T-helper 2 cell (primary cell): ENCODE results near the gene RBM33.

Experiments
- DNase-seq, 5 experiments: peaks; one replicate each; pipeline versions ENCODE4 v3.0.0 to v3.0.0-alpha.2; 2012 to 2022

Gene RBM33

DNA sequence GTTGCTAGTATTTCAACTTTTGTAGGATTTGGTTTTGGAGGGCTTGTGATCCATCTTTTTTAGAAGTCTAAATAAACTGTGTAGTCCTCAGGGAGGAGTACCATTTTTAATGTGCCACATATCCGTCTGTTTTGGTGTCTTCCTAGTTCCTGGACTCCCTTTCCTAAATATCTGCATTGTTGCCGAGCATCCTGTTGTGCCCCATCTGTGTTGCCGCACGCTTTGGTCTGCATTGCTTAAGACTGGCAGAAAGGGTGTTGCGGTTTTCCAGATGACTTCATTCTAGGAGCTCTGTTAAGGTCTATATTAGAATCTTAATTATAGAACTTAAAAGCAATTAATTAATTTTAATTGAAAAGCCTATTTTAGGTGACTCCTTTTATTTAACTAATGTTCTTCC lies 49.4 kb downstream of the RBM33 start:
- DNase-seq: no peak

GRCh38 chr7:155694851-155695250 lies 50.4 kb downstream of the RBM33 start:
- DNase-seq: no peak

DNA sequence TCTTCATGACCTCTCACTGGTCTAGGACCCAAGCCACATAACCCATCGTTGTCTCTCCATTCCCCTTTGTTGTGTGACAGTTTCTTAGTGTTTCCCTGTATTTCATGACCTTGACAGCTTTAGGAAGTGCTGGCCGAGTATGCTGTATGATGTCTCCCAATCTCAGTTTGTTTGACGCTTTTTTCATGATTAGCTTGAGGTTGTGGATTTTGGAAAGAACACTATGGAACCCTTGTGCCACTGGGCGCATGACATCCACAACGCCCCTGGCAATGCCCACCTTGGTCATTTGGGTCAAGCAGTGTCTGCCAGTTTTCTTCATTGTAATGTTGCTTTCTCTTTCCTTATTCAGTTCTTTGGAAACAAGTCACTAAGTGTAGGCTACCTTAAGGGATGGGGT lies 52.3 kb downstream of the RBM33 start:
- DNase-seq: no peak

GRCh38 chr7:155698633-155699032 lies 54.2 kb downstream of the RBM33 start:
- no peak for DNase-seq

DNA sequence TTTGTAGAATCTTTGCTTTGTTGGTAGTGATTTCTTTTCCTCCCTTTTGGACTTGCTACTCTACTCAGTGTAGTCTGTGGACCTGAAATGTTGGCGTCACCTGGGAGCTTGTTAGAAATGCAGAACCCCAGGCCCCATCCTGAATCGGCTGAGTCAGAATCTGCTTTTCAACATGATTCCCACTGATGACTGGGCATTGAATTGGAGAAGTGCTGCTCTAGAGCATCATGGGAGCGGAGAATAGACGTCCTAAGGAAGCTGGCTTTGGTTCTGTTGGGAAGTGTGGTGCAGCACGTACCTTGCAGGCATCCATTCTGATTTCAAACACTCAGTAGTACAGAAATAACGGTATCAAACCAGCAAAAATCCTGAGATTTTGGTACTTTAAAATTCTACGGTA lies 54.7 kb downstream of the RBM33 start:
- DNase-seq: no peak

GRCh38 chr7:155700847-155701246 lies 56.4 kb downstream of the RBM33 start:
- DNase-seq: no peak

GRCh38 chr7:155701972-155702544 lies 57.6 kb downstream of the RBM33 start:
- DNase-seq: peak in 1 of 5 experiments; percentile 36

DNA sequence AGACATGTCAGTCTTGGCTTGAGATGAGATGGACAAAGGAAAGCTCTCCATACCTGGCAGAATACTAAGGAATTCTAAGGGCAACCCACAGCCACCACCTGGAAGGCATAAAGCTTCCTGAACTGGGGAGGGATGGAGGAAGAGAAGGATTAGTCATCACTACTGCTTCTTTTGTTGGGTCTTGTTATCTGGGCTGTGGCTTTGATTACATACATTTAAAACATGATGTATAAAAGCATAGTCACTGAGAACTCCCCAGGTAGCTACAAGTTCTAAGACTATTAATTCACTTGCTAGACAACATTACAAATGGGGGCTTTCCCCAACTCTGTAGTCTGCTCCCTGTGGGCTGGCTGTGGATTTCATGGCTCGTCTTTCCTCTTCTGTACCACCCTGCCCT lies 58.2 kb downstream of the RBM33 start:
- no peak for DNase-seq

- DNase-seq: no peak
These were observed 61.3 kb downstream of the RBM33 start for GRCh38 chr7:155705623-155706360.

- no peak for DNase-seq
These were observed 61.9 kb downstream of the RBM33 start for GRCh38 chr7:155706376-155706775.

DNA sequence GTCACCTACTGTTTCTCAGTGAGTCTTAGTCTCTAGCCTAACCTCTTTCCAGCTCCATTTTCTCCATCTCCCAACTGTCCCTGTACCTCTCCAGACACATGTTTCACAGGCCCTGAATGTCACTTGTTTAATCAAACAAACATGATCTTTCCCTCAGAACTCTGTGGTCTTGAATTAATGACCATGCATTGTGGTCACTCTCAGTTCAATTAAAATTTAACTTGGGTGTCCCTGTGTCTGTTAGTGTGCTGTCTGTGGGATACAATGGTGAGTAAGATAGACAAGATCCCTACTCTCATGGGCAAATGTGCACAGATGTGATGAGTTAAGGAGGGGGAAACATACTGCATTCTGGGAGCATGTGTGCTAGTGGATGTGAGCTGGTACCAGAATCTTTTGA lies 65.0 kb downstream of the RBM33 start:
- DNase-seq: no peak

DNA sequence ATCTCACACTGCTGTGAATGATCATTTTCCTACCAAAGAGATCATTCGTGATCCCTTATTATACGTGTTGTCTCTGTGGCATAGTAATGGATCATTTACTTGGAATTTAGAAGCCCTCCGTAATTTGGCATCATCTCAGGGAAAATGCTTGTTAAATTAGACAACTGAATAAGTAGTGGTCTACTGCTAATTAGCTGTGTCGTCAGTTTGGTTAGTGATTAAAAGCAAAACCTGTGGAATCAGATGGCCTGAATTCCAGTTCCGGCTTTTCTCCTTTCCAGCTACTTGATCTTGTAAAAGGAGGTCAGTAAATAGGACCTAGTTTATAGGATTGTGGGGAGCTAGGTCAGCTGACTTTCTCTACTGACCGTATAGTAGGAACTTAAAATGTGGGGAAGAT lies 65.6 kb downstream of the RBM33 start:
- DNase-seq: no peak

- no peak for DNase-seq
These were observed 66.1 kb downstream of the RBM33 start for GRCh38 chr7:155710530-155710929.

DNA sequence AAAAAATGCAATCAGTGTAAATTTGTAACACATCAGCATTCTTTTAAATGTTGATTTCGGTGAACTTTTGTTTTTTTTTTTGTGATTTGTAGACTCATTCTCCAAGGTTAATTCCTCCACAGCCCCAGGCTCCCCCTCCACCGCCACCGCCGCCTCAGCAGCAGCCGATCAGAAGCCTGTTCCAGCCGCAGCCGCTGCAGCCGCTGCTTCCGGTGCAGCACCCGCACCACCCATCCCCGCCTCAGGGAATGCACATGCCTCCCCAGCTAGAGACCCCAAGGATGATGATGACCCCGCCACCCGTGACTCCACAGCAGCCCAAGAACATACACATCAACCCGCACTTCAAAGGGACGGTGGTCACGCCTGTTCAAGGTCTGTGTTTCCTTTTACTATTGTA lies 66.6 kb downstream of the RBM33 start:
- DNase-seq: no peak

DNA sequence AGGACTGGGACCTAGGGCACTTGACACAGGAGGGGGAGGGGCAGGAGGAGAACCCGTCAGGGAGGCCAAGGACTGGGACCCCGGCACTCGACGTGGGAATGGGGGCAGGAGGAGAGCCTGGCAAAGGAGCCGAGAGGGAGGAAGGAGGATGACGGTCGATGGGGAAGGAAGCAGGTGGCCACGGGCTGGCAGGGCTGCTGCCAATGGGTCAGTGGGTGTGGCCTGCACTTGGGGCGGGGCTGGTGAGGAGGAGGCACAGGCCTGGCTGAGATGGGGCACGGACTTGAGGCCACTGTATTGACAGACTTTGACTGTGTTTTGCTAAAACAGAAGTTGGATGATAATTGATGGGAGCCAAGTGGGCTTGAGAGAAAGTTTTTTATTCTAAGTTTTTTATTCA lies 68.9 kb downstream of the RBM33 start:
- DNase-seq: no peak

DNA sequence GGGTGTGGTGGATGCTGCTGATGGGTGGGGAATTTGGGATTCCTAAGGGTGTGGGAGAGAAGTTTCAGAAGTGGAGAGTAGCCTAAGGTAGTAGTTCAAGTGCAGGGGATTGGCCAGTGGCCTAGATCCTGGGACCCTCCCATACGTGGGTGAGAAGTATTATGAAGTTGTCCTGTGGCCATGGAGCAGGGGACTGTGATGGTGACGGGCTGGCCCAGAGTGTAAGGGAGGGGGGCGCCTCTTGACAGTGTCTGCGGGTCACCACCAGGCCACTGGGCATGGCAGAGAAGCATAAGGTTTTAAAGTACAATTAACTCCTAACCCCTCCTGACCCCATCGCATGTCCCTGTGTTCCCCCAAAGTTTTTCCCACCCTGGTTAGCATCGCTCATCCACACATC lies 70.2 kb downstream of the RBM33 start:
- no peak for DNase-seq

GRCh38 chr7:155715111-155715805 lies 70.8 kb downstream of the RBM33 start:
- DNase-seq: no peak

DNA sequence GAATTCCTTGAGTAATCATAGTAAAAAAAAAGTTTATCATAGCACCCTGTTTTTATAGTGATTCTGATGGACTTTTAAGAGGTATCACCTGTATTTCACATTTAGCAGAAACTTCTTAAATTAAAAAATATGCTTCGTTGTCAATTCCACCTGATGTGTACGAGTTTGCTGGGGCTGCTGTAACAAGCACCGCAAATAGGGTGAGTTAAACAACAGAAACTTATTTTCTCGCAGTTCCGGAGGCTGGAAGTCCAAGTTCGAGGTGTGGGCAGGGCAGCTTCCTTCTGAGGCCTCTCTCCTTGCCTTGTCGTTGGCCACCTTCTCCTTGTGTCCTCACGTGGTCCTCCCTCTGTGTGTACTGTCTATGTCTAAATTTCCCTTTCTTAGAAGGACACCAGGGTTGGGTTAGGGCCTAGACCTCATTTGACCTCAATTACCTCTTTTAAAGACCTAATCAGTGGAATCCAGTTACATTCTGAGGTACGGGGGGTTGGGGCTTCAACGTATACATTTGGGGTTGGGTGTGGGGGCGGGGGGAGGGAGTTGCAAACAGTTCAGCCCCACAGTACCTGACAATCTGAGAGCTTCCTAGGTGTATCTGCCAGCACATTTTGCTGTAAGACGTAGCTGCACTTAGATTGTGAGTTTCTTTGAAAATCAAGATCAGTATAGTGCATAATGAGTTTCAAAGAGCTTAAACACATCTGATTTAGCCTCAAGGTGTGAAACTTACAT lies 72.7 kb downstream of the RBM33 start:
- no peak for DNase-seq

DNA sequence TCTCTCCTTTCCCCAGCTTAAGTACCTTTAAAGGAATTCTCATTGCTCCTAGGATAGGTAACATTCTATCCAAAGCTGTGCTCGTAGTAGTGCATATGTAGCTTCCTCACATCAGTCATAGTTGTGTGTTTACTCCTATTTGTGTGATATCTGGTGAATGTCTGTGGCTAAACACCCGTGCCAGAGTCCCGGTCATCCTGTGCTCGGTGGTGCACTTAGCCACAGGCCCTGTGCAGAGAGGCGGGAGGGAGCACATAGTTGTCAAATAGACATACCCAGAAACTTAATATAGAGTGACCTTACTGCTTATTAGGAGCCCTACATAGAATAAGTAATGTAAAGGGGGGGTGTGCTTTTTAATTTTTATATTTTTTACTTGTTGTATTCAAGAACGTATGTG lies 76.6 kb downstream of the RBM33 start:
- no peak for DNase-seq

- no peak for DNase-seq
These were observed 77.7 kb downstream of the RBM33 start for GRCh38 chr7:155722118-155722517.

- DNase-seq: no peak
These were observed 78.5 kb downstream of the RBM33 start for GRCh38 chr7:155722936-155723335.

DNA sequence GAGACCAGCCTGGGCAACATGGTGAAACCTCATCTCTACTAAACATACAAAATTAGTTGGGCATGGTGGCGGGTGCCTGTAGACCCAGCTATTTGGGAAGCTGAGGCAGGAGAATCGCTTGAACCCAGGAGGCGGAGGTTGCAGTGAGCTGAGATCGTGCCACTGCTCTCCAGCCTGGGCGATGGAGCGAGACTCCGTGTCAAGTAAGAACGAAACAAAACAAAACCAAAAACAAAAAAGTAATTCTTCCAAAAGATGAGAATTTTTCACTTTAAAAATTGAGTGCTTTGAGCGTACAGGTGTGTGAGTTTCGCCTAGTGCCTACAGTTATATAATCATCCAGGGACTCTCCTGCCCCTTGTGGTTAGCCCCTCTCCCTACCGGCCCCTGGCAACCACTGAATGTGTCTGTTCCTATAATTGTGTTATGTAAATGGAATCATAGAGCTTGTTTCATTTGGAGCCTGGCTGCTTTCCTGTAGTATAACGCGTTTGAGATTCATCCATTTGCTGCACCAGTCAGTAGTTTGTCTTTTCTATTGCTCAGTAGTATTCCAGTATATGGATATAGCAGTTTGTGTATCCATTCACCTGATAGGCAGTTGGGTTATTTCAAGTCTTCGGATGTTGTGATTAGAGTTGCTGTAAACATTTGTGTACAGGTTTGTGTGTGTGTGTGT lies 80.0 kb downstream of the RBM33 start:
- DNase-seq: no peak

DNA sequence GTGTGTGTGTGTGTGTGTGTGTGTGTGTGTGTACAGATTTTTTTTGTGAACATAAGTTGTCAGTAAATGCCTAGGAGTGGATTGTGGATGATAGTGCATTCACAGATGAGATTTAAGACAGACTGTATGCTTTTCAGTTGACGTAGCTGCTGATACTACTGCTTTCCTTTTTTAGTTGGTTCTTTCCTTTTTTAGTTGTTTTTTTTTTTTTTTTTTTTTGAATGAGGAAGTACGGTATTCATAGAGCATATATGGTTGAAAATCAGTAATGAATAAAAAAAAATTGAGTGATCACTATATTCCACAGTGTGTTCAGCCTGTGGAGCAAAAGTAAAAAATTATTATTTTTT lies 80.5 kb downstream of the RBM33 start:
- no peak for DNase-seq
